Stimulated activated naive CD8-positive, alpha-beta T cell treated with anti-CD3 and anti-CD28 coated beads, Interleukin-15, Interleukin-2, amounts not matched to agents 100 ng/mL and 50 ng/mL, for 24 hours (primary cell): ENCODE results near the gene DNAJC19.
"Not testable (repeated sequence)": the region's sequence is repeated elsewhere in the genome, so short reads cannot be mapped to it uniquely, and the experiment has no call there.

Source experiments
- H3K27ac Mint-ChIP-seq: one replicate; pipeline ENCODE4 v1.8.0; 2021; ENCODE audit warnings: mild to moderate bottlenecking, mixed read lengths
- H3K27me3 Mint-ChIP-seq: one replicate; pipeline ENCODE4 v1.8.0; 2021; ENCODE audit warnings: mixed read lengths
- H3K36me3 Mint-ChIP-seq: one replicate; pipeline ENCODE4 v1.8.0; 2021; ENCODE audit warnings: low read depth, mixed read lengths
- H3K4me1 Mint-ChIP-seq: one replicate; pipeline ENCODE4 v1.8.0; 2021; ENCODE audit warnings: low read depth, mixed read lengths
- H3K4me3 Mint-ChIP-seq: one replicate; pipeline ENCODE4 v1.8.0; 2021; ENCODE audit warnings: mild to moderate bottlenecking, mixed read lengths
- H3K9me3 Mint-ChIP-seq: one replicate; pipeline ENCODE4 v1.8.0; 2021; ENCODE audit warnings: mixed read lengths

The DNAJC19 gene

GRCh38 chr3:180989291-180990163, at the start of gene DNAJC19:
Gene DNAJC19 (minus strand): TSS chr3:180989736. CDS start chr3:180989602, 134 bp downstream.
- Mint-ChIP-seq H3K9me3 (no peaks in the 10 kb centered on the region), H3K27ac (peak within 1 kb of the TSS; percentile 94), H3K4me1 (peaks cover 32% of the 10 kb centered on the region), H3K36me3 (peaks cover 30% of the 10 kb centered on the region), H3K4me3 (peak within 1 kb of the TSS; percentile 99), H3K27me3 (peaks cover 7% of the 10 kb centered on the region)

GRCh38 chr3:181030948-181031347, 41.4 kb upstream of the DNAJC19 start:
- Mint-ChIP-seq H3K4me3 (no peak overlapping the region), H3K27ac (no peak overlapping the region), H3K27me3 (no peaks in the 10 kb centered on the region), H3K36me3 (no peaks in the 10 kb centered on the region), H3K4me1 (no peaks in the 10 kb centered on the region), H3K9me3 (peaks cover 9% of the 10 kb centered on the region)

GRCh38 chr3:181025204-181025603, 35.7 kb upstream of the DNAJC19 start:
- no peak overlapping the region for H3K4me3 Mint-ChIP-seq
- H3K4me1 Mint-ChIP-seq, result no peaks in the 10 kb centered on the region
- H3K36me3 Mint-ChIP-seq, result no peaks in the 10 kb centered on the region
- peaks cover 16% of the 10 kb centered on the region for H3K9me3 Mint-ChIP-seq
- no peaks in the 10 kb centered on the region for H3K27me3 Mint-ChIP-seq
- no peak overlapping the region for H3K27ac Mint-ChIP-seq

- Mint-ChIP-seq H3K4me3 (no peak overlapping the region), H3K4me1 (no peaks in the 10 kb centered on the region), H3K36me3 (no peaks in the 10 kb centered on the region), H3K9me3 (no peaks in the 10 kb centered on the region), H3K27me3 (peaks cover 15% of the 10 kb centered on the region), H3K27ac (no peak overlapping the region)
Observed at GRCh38 chr3:181017690-181018089, 28.2 kb upstream of the DNAJC19 start.

- Mint-ChIP-seq H3K9me3 (peaks cover 5% of the 10 kb centered on the region), H3K27me3 (peaks cover 16% of the 10 kb centered on the region), H3K36me3 (no peaks in the 10 kb centered on the region), H3K4me3 (no peak overlapping the region), H3K4me1 (peaks cover 11% of the 10 kb centered on the region), H3K27ac (no peak overlapping the region)
Observed at GRCh38 chr3:181009225-181009624, 19.7 kb upstream of the DNAJC19 start.

- Mint-ChIP-seq H3K27me3 (peaks cover 13% of the 10 kb centered on the region), H3K9me3 (peaks cover 5% of the 10 kb centered on the region), H3K4me3 (no peak overlapping the region), H3K27ac (no peak overlapping the region), H3K4me1 (peaks cover 11% of the 10 kb centered on the region), H3K36me3 (no peaks in the 10 kb centered on the region)
Observed at GRCh38 chr3:181008796-181009195, 19.3 kb upstream of the DNAJC19 start.

- Mint-ChIP-seq H3K4me3 (no peak overlapping the region), H3K27ac (no peak overlapping the region), H3K9me3 (peaks cover 9% of the 10 kb centered on the region), H3K4me1 (peaks cover 11% of the 10 kb centered on the region), H3K27me3 (peaks cover 3% of the 10 kb centered on the region), H3K36me3 (peaks cover 2% of the 10 kb centered on the region)
Observed at GRCh38 chr3:181007262-181007661, 17.7 kb upstream of the DNAJC19 start.

GRCh38 chr3:181006541-181006940, 17.0 kb upstream of the DNAJC19 start:
- Mint-ChIP-seq H3K36me3 (peaks cover 10% of the 10 kb centered on the region), H3K9me3 (peaks cover 9% of the 10 kb centered on the region), H3K4me1 (peaks cover 11% of the 10 kb centered on the region), H3K27ac (no peak overlapping the region), H3K4me3 (no peak overlapping the region), H3K27me3 (peaks cover 4% of the 10 kb centered on the region)

- Mint-ChIP-seq H3K36me3 (peaks cover 18% of the 10 kb centered on the region), H3K27me3 (peaks cover 15% of the 10 kb centered on the region), H3K9me3 (peaks cover 13% of the 10 kb centered on the region)
- H3K4me1 Mint-ChIP-seq, H3K4me3 Mint-ChIP-seq, H3K27ac Mint-ChIP-seq: not testable (repeated sequence)
Observed at GRCh38 chr3:181003469-181003868, 13.9 kb upstream of the DNAJC19 start.

- peaks cover 18% of the 10 kb centered on the region for H3K36me3 Mint-ChIP-seq
- H3K27me3 Mint-ChIP-seq, result peaks cover 15% of the 10 kb centered on the region
- H3K4me3 Mint-ChIP-seq, H3K4me1 Mint-ChIP-seq, H3K27ac Mint-ChIP-seq: not testable (repeated sequence)
- H3K9me3 Mint-ChIP-seq, result peaks cover 13% of the 10 kb centered on the region
Observed at GRCh38 chr3:181002331-181002730, 12.8 kb upstream of the DNAJC19 start.

- Mint-ChIP-seq H3K27ac (no peak overlapping the region), H3K36me3 (peaks cover 8% of the 10 kb centered on the region), H3K4me1 (no peaks in the 10 kb centered on the region), H3K4me3 (no peak overlapping the region), H3K27me3 (peaks cover 17% of the 10 kb centered on the region), H3K9me3 (peaks cover 4% of the 10 kb centered on the region)
Observed at GRCh38 chr3:180996415-180996932, 6.9 kb upstream of the DNAJC19 start.

GRCh38 chr3:180990505-180990904, 969 bp upstream of the DNAJC19 start:
- peaks cover 7% of the 10 kb centered on the region for H3K27me3 Mint-ChIP-seq
- no peaks in the 10 kb centered on the region for H3K9me3 Mint-ChIP-seq
- H3K27ac Mint-ChIP-seq, result no peak overlapping the region
- H3K36me3 Mint-ChIP-seq, result peaks cover 22% of the 10 kb centered on the region
- H3K4me3 Mint-ChIP-seq, result peak overlapping the region; percentile 99
- peaks cover 32% of the 10 kb centered on the region for H3K4me1 Mint-ChIP-seq

GRCh38 chr3:180987344-180987743, 2.2 kb downstream of the DNAJC19 start:
- no peaks in the 10 kb centered on the region for H3K9me3 Mint-ChIP-seq
- H3K4me3 Mint-ChIP-seq, result no peak overlapping the region
- H3K27me3 Mint-ChIP-seq, result no peaks in the 10 kb centered on the region
- no peak overlapping the region for H3K27ac Mint-ChIP-seq
- peaks cover 41% of the 10 kb centered on the region for H3K36me3 Mint-ChIP-seq
- H3K4me1 Mint-ChIP-seq, result peaks cover 32% of the 10 kb centered on the region

- H3K27ac Mint-ChIP-seq, H3K4me3 Mint-ChIP-seq, H3K27me3 Mint-ChIP-seq, H3K9me3 Mint-ChIP-seq: not testable (repeated sequence)
- Mint-ChIP-seq H3K36me3 (peaks cover 48% of the 10 kb centered on the region), H3K4me1 (peaks cover 32% of the 10 kb centered on the region)
Observed at GRCh38 chr3:180986366-180986765, 3.2 kb downstream of the DNAJC19 start.

GRCh38 chr3:180983136-180983535, 6.4 kb downstream of the DNAJC19 start:
- Mint-ChIP-seq H3K27ac (peak overlapping the region; percentile 72), H3K36me3 (peaks cover 55% of the 10 kb centered on the region), H3K4me3 (no peak overlapping the region), H3K9me3 (no peaks in the 10 kb centered on the region), H3K27me3 (no peaks in the 10 kb centered on the region), H3K4me1 (peaks cover 13% of the 10 kb centered on the region)
